WI38 (cell line): ENCODE data around the gene LMF1.

Source experiments
- H3K4me3 ChIP-seq: 2 replicates; pipeline ENCODE4 v1.5.1; 2011; ENCODE audit warnings: low read depth, mild to moderate bottlenecking, control low read depth, low read length
- CTCF ChIP-seq: IDR thresholded peaks from 2 replicates; pipeline ENCODE4 v1.5.1; 2012; ENCODE audit warnings: low read depth, mild to moderate bottlenecking, control low read depth, low read length

Gene LMF1

DNA sequence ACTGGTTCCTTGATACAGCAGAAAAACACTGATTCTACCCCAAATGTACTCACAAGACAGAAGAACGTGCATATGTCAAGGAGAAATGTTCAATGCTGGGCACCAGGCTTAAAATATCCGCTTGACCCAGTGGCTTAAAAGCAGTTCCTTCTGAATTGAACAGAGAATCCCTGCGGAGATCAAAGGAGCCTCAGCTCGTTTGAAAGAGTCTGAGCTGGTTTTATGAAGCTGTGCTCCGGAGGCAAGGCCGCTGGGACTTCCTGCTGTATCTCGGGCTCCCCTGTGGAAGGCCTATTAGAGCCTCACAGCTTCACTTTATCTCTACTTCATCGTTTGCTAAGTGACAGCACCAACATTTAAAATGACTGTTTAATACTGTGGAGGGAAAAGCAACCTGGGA is 2.2 kb downstream of the LMF1 start:
- no peak for TF ChIP-seq CTCF
- H3K4me3 ChIP-seq: no peak overlapping the region

- TF ChIP-seq CTCF: no peak
- H3K4me3 ChIP-seq: no peak overlapping the region
These were observed 3.1 kb downstream of the LMF1 start for GRCh38 chr16:967546-968295.

DNA sequence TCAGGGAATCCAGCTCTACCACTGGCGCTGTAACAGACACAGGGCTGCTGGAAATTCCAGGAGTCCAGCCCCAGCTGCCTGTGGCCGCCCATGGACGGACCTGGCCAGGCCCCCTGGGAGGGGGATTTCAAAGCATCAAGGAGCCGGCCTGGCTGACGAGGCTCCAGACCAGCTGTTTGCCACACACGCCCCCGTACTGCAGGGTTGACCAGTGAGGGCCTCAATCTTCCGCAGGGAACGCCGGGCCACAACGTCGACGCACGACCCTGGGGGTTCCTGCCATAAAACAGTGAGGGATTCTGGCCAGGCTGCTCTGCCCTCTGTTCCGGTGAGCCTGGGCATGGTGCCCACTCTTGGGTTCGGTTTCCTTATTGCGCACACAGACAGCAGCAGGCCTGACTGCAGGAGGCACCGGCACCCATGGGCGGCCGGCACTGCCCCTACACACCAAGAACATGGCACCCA is 3.7 kb downstream of the LMF1 start:
- TF ChIP-seq CTCF: no peak
- no peak overlapping the region for H3K4me3 ChIP-seq

GRCh38 chr16:966505-966904 is 4.3 kb downstream of the LMF1 start:
- no peak for TF ChIP-seq CTCF
- no peak overlapping the region for H3K4me3 ChIP-seq

GRCh38 chr16:966035-966434 is 4.7 kb downstream of the LMF1 start:
- no peak for TF ChIP-seq CTCF
- no peak overlapping the region for H3K4me3 ChIP-seq

- no peak for TF ChIP-seq CTCF
These were observed 5.3 kb downstream of the LMF1 start for GRCh38 chr16:965487-965886.

GRCh38 chr16:965036-965395 is 5.8 kb downstream of the LMF1 start:
- no peak for TF ChIP-seq CTCF
- H3K4me3 ChIP-seq: no peak overlapping the region

More at GRCh38 chr16:965487-965886, 5.3 kb downstream of the LMF1 start:
- H3K4me3 ChIP-seq: no peak overlapping the region
